GM19025 (cell line): Measurements from ENCODE around the gene SF3A2.

ENCODE experiments used
- ATAC-seq: cut with Tn5 transposase; IDR thresholded peaks from one replicate; pipeline ENCODE4 v1.9.1; 2021; ENCODE audit warnings: mild to moderate bottlenecking, low read depth, moderate library complexity; ENCODE audit not compliant: unreplicated experiment

Gene SF3A2

DNA sequence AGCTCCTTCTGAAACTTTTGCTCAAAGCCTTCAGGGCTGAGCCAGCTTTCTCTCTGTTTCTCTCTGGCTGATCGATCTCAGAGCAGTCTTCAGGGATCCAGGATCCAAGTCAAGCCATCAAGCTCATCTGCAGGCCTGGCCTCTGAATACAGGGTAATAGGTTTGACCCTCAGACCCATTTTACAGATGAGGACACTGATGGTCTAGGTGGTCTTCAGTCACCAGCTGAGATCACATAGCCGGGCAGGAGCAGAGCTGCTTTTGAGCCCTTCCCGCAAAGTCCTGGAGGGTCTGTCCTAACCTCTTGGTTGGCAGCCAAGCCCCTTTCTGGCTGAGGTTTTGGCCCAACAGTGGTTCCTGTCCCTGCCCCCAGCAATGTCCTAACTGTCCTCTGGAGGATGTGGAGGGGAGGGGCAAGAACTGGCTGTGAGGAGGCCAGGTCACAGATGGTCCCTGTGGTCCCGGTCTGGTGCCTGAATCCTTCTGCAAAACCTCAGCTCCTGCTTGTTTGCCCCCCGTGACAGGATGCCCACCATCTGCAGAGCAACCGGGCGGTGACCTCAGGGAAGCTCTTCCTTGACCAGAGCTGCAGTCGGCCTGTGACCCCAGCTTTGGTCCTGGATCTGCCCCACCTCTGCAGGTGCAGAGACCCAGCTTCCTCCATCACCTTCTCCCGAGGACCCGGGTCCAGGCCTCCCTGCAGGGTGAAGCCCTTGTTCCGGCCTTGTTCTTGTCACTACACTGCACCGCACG lies 51.1 kb downstream of the SF3A2 start:
- ATAC-seq, result no peak

DNA sequence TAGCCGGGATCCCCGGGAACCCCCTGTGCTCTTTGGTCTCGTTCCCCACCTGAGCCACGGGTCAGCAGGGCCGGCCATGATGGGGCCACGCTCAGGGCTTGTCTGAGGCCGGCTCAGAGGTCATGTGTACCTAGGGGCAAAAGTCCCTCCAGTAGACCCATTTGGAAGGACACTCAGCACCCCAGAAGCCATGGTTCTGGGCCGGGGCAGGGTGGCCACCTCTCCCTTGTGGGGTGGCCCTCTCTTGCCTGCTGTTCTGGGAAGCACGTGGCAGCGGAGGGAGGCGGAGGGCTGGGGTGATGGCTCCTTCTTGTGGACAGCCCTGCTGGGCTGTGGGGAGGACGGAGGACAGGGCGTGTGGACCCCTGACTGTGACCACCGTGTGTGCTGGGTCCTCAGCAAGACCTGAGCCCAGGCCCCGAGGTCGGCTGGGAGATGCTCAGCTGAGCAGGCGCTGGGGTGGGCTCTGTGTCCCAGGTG lies 51.8 kb downstream of the SF3A2 start:
- no peak for ATAC-seq

DNA sequence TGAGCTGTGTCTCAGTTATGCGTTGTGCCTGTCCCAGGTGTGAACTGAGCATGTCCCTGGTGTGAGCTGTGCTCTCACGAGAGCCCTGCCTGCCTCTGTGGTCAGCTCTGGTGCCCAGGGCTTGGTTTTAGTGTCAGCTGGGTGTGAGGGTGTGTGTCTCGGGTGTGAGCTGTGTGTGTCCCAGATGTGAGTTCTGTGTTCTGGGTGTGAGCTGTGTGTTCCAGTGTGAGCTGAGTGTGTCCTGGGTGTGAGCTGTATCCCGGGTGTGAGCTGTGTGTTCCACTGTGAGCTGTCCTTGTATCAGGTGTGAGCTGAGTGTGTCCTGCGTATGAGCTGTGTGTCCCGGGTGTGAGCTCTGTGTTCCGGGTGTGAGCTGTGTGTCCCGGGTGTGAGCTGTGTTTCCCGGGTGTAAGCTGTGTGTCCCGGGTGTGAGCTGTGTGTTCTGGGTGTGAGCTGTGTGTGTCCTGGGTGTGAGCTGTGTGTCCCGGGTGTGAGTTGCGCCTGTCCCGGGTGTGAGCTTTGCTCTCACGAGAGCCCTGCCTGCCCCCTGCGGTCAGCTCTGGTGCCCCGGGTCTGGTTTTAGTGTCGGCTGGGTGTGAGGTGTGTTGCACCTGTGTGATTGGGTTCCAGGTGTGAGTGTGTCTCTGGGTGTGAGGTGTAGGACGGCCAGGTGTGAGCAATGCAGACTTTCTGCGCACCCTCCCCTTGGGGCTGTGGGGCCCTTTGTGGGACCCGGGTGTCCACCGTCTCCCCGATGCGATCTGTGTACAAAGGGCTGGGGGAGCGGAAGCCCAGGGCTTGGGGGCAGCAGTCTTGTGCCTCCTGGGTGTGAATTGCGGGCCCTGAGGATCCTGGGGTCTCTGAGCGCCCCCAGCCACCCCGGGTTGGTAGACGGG lies 52.4 kb downstream of the SF3A2 start:
- ATAC-seq, result no peak

DNA sequence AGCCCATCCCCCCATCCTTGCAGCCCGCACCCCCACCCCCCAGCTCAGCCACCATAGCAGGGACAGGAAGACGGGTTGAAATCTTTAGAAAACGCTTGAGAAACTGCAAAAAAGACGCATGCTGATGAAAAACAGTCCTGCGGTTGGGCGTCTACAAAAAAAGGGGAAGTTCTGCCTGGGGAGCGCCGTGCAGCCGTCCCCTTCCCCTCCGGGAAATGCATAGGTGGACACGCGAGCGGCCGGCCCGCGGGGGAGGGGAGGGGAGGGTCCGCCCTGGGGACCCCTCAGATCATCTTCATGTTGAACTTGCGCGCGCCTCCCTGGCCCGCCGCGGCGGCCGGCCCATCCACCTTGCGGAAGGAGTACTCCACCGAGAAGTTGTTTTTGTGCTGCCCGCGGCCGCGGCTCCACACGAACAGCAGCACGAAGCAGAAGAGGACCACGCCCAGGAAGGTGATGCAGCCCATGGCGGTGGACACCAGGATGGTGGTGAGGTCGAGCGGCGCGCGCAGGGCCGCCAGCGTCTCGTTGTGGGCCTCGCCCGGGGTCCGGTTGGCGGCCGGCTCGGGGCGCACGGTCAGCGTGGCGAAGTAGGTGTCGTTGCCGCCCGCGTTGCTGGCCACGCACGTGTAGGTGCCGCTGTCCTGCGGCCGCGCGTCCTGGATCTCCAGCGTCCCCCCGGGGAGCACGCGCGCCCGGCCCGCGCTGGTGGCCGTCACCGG lies 53.3 kb downstream of the SF3A2 start:
- ATAC-seq, result no peak

DNA sequence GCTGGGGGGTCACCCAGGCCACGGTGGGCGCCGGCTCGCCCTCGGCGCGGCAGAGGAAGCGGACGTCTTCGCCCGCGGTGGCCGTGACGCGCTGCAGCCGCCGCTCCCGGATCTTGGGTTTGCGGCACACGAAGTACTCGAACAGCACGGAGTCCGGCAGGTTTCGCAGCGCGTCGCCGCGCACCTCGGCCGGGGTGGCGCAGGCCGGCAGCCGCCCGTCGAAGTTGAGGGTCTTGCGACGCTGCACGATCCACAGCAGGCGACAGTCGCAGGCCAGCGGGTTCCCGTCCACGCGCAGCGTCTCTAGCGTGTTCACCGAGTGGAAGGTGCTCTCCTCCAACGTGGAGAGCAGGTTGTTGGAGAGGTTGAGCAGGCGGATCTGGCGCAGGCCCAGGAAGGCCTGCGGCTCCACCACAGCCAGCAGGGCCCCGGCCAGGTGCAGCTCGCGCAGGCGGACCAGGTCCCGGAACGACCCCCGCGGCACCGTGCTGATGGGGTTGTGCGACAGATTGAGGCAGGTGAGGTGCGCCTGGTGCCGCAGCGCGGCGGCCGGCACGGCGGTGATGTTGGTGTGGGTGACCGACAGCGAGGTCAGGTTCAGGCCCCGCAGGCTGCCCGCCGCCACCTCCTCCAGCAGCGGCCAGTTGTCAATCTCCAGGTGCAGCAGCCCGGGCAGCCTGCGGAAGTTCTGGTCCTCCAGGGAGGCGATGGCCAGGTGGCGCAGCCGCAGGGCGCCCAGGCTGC lies 54.0 kb downstream of the SF3A2 start:
- no peak for ATAC-seq

DNA sequence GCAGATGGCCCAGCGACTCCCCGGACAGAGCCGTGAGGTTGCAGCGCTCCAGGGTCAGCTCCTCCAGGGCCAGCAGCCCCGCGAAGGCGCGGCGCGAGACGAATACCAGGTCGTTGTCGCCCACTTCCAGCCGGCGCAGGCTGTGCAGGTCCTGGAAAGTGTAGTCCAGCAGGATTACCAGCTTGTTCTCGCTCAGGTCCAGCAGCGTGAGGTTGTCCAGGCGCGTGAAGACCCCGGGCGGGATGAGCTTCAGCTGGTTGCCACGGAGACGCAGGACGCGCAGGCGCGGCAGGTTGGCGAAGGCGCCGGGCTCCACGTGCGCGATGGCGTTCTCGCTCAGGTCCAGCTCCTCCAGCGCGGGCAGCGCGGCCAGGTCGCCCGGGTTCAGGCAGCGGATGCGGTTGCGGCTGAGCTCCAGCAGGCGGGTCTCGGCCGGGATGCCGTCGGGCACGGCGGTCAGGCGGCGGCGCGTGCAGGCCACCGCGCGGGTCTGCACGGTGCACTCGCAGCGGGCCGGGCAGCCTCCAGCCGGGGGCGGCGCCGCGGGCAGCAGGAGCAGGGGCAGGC lies 54.6 kb downstream of the SF3A2 start:
- ATAC-seq, result no peak

DNA sequence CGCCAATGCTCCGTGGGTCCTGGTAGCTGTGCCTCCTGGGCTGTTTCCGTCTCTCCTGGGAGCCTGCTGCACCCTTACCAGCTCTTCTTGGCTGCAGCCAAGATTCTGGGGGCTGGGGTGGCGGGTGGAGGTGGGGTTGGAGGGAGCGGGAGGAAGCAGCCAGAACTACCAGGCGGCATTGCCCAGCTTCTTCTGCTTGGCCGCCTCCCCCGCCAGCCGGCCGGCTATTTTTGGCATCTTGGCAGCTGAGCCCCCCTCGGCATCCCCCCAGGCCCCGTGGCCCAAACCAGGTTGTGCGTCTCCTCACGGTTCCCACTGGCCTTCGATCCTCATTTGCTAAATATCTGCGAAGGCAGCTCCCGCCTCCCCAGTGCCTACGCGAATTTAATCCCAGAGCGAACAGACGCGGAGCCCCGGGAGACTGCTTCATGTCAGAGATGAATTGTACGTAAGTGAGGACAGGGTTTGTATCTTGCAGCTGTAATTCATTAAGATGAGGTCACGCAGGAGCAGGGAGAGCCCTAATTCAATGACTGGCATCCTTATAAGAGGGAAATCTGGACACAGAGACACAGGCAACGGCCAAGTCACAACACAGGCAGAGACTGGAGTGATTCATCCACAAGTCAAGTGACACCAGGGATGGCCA lies 58.2 kb downstream of the SF3A2 start:
- ATAC-seq, result no peak

DNA sequence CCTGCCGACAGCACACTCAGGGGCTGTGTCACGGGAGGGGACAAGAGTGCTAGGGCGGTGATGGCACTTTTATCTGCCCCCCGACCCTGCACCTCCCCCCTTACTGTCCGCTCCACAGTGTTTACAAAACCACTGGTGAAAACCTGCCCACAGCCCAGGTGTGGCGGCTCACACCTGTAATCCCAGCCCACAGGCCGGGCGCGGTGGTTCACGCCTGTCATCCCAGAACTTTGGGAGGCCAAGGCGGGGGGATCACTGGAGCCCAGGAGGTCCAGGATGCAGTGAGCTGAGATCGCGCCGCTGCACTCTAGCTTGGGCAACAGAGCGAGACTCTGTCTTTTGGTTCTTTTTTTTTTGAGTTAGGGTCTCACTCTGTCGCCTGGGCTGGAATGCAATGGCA lies 59.5 kb downstream of the SF3A2 start:
- no peak for ATAC-seq
